GM18858 (cell line): ENCODE data around the gene SCFD1.
"Not testable (repeated sequence)": the region's sequence is repeated elsewhere in the genome, so short reads cannot be mapped to it uniquely, and the experiment has no call there.

Source experiments
- ATAC-seq: cut with Tn5 transposase; IDR thresholded peaks from one replicate; pipeline ENCODE4 v1.9.1; 2021; ENCODE audit not compliant: unreplicated experiment

The SCFD1 gene

GRCh38 chr14:30621940-30622830, at the start of gene SCFD1:
Gene SCFD1 (plus strand): TSS chr14:30622319. CDS start chr14:30622339, 20 bp downstream.
- ATAC-seq = peak; percentile 79

- ATAC-seq = no peak
Measured at GRCh38 chr14:30572771-30573170, 49.3 kb upstream of the SCFD1 start.

- ATAC-seq = no peak
Measured at GRCh38 chr14:30573226-30573814, 48.8 kb upstream of the SCFD1 start.

- no peak for ATAC-seq
Measured at GRCh38 chr14:30573966-30574365, 48.2 kb upstream of the SCFD1 start.

DNA sequence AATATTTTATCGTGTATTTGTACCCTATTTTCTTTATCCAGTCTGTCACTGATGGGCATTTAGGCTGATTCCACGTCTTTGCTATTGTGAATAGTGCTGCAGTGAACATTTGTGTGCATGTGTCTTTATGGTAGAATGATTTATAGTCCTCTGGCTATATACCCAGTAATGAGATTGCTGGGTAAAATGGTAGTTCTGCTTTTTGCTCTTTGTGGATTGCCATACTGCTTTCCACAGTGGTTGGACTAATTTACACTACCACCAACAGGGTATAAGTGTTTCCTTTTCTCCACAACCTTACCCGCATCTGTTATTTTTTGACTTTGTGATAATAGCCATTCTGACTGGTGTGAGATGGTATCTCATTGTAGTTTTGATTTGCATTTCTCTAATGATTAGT, 47.3 kb upstream of the SCFD1 start:
- not testable (repeated sequence) for ATAC-seq

- not testable (repeated sequence) for ATAC-seq
Measured at GRCh38 chr14:30576333-30576732, 45.8 kb upstream of the SCFD1 start.

GRCh38 chr14:30580616-30581282, 41.4 kb upstream of the SCFD1 start:
- ATAC-seq = no peak

GRCh38 chr14:30581283-30581625, 40.9 kb upstream of the SCFD1 start:
- ATAC-seq = no peak

- ATAC-seq = no peak
Measured at GRCh38 chr14:30582376-30582775, 39.7 kb upstream of the SCFD1 start.

- ATAC-seq = no peak
Measured at GRCh38 chr14:30584058-30584630, 38.0 kb upstream of the SCFD1 start.

- ATAC-seq = no peak
Measured at GRCh38 chr14:30585204-30585603, 36.9 kb upstream of the SCFD1 start.

- ATAC-seq = no peak
Measured at GRCh38 chr14:30587141-30587540, 35.0 kb upstream of the SCFD1 start.

DNA sequence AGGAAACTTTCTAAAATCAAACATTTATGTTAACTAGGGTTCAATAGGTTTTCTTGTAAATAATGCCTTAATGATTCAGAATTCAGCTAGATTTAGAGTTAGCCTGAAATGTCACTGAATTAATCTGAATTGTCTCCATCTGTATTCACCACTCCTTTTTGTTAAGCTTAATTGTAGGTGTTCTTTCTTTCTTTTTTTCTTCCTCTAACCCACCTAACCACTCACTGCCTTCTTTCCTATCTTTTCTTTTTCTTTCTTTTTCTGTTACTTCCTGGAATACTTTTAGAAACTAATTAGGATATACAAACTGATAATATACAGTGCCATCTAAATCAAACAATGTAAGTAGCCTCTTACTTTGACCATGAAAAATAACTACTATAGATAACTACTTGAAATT, 33.2 kb upstream of the SCFD1 start:
- ATAC-seq = no peak

DNA sequence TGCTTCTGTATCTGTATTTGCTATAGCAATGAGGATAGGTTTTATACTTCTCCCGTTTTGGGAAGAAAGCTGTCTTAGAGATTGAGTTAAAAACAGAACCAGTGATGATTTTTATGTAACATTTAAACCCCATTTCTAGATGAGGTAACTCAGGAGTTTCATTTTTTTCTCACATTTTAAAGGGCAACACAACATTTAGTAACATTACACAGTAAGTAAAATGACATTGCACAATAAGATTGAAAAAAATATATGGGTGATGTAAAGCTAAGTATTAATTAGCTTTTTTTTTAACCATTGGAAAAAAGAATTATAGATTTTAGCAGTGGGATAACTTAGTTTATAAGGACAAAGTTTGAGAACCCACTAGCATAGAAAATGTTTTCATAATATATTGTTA, 25.2 kb upstream of the SCFD1 start:
- no peak for ATAC-seq

GRCh38 chr14:30597504-30597903, 24.6 kb upstream of the SCFD1 start:
- ATAC-seq = no peak

GRCh38 chr14:30600922-30601918, 20.9 kb upstream of the SCFD1 start:
- ATAC-seq = no peak

GRCh38 chr14:30603402-30603801, 18.7 kb upstream of the SCFD1 start:
- ATAC-seq = no peak

- ATAC-seq = not testable (repeated sequence)
Measured at GRCh38 chr14:30604696-30605095, 17.4 kb upstream of the SCFD1 start.

DNA sequence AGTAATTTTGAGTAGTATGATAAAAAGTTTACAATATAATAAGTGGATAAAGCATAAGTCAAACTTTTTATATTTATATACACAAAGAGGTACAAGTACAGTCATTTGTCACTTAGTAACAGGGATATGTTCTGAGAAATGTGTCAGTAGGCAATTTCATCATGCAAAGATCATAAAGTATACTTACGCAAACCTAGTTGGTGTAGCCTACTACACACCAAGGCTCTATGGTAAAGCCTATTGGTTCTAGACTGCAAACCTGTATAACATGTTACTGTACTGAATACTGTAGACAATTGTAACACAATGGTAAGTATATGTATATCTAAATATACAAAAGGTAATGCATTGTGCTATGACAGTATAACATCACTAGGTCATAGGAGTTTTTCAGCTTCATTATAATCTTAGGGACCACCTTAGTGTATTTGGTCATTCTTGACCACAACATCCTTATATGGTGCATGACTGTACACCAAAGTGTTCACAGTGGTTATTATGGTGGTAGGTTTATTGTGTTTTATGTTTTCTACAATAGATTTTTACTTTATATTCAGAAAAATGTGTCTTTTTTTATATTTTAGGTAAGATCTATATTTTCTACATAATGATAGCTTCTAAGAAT, 14.9 kb upstream of the SCFD1 start:
- no peak for ATAC-seq

DNA sequence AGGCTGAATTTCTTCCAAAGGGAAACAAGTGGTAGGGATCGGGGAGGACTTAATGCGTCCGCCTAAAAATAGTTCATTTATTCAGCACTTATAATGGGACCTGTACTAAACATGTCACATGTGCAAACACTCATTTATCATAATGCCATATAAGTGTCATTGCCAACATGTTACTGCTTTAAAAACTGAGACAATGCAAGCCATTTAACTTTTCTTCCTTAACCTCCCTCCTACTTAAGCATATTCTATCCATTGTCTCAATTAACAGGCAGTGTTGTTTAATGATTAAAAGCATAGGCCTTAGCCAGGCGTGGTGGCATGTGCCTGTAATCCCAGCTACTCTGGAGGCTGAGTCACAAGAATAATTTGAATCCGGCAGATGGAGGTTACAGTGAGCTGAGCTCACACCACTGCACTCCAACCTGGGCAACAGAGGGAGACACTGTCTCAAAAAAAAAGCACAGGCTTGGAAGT, 13.5 kb upstream of the SCFD1 start:
- no peak for ATAC-seq
